Measurements from ENCODE around the gene TMEM53.

DNA sequence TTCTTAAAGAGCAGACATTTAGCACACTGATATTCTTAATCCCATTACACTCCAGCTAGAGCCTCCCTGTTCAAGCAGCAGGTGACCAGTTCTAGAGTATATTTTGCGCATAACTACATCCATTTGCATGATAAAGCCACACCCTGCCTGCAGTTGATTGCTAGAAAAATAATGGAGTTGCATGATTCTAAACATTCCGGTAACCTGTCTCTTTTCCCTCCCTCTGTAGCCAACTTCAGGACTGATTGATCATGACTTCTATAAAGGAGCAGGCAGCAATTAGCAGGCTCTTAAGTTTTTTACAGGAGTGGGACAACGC lies 15.1 kb upstream of the TMEM53 start:
- TF ChIP-seq POLR2AphosphoS5 (IDR thresholded peaks at IDR 0.05), result no peak
- no peak for TF ChIP-seq CTCF (IDR thresholded peaks at IDR 0.05)
- TF ChIP-seq EP300 (IDR thresholded peaks at IDR 0.05), result no peak
- TF ChIP-seq POLR2A (IDR thresholded peaks at IDR 0.05), result no peak
